ENCODE results near the gene RPTOR.
A peak's percentile ranks its signal among the peaks of the same experiment; 100 is the strongest.

Gene RPTOR

GRCh38 chr17:80781807-80782277 lies 237.2 kb downstream of the RPTOR start:
- Histone ChIP-seq H3K4me3 (ENCODE audit: low read depth, low read length) (no peak overlapping the region), H3K9me3 (no peaks in the 10 kb centered on the region), H3K27me3 (no peaks in the 10 kb centered on the region), H3K4me1 (peaks cover 32% of the 10 kb centered on the region), H3K36me3 (no peaks in the 10 kb centered on the region)
- peak; percentile 49 for DNase-seq
- TF ChIP-seq CTCF (IDR thresholded peaks at IDR 0.05; ENCODE audit: low read depth, low read length), result no peak

GRCh38 chr17:80782536-80783427 lies 238.1 kb downstream of the RPTOR start:
- no peak overlapping the region for H3K4me3 ChIP-seq (ENCODE audit: low read depth, low read length)
- H3K27me3 ChIP-seq, result no peaks in the 10 kb centered on the region
- DNase-seq, result no peak
- no peaks in the 10 kb centered on the region for H3K36me3 ChIP-seq
- no peak for TF ChIP-seq CTCF (IDR thresholded peaks at IDR 0.05; ENCODE audit: low read depth, low read length)
- no peaks in the 10 kb centered on the region for H3K9me3 ChIP-seq
- H3K4me1 ChIP-seq, result peaks cover 32% of the 10 kb centered on the region

GRCh38 chr17:80783486-80783885 lies 238.8 kb downstream of the RPTOR start:
- Histone ChIP-seq H3K4me3 (ENCODE audit: low read depth, low read length) (no peak overlapping the region), H3K4me1 (peaks cover 34% of the 10 kb centered on the region), H3K27me3 (no peaks in the 10 kb centered on the region), H3K36me3 (no peaks in the 10 kb centered on the region), H3K9me3 (no peaks in the 10 kb centered on the region)
- TF ChIP-seq CTCF (IDR thresholded peaks at IDR 0.05; ENCODE audit: low read depth, low read length), result no peak
- DNase-seq, result no peak

GRCh38 chr17:80783971-80784370 lies 239.3 kb downstream of the RPTOR start:
- H3K36me3 ChIP-seq, result no peaks in the 10 kb centered on the region
- no peaks in the 10 kb centered on the region for H3K27me3 ChIP-seq
- H3K9me3 ChIP-seq, result no peaks in the 10 kb centered on the region
- no peak overlapping the region for H3K4me3 ChIP-seq (ENCODE audit: low read depth, low read length)
- DNase-seq, result no peak
- TF ChIP-seq CTCF (IDR thresholded peaks at IDR 0.05; ENCODE audit: low read depth, low read length), result no peak
- H3K4me1 ChIP-seq, result peaks cover 37% of the 10 kb centered on the region

- TF ChIP-seq CTCF (IDR thresholded peaks at IDR 0.05; ENCODE audit: low read depth, low read length), result no peak
- no peak for DNase-seq
- no peaks in the 10 kb centered on the region for H3K36me3 ChIP-seq
- H3K27me3 ChIP-seq, result no peaks in the 10 kb centered on the region
- H3K9me3 ChIP-seq, result no peaks in the 10 kb centered on the region
- H3K4me1 ChIP-seq, result peaks cover 33% of the 10 kb centered on the region
- no peak overlapping the region for H3K4me3 ChIP-seq (ENCODE audit: low read depth, low read length)
These were observed 241.0 kb downstream of the RPTOR start for GRCh38 chr17:80785477-80786178.

- Histone ChIP-seq H3K27me3 (no peaks in the 10 kb centered on the region), H3K4me3 (ENCODE audit: low read depth, low read length) (no peak overlapping the region), H3K4me1 (peaks cover 33% of the 10 kb centered on the region), H3K9me3 (no peaks in the 10 kb centered on the region), H3K36me3 (no peaks in the 10 kb centered on the region)
- no peak for DNase-seq
- no peak for TF ChIP-seq CTCF (IDR thresholded peaks at IDR 0.05; ENCODE audit: low read depth, low read length)
These were observed 241.8 kb downstream of the RPTOR start for GRCh38 chr17:80786470-80786869.

Measured in BE2C (cell line).